B cell (primary cell): ENCODE results near the gene XCL2. TPM values are rescaled to one million over a fixed set of nuclear protein-coding genes. Genes with fewer than 3 reads are reported as not detected.
"Not testable (repeated sequence)": the region's sequence is repeated elsewhere in the genome, so short reads cannot be mapped to it uniquely, and the experiment has no call there.

ENCODE experiments used
- ATAC-seq: fragments of 200-7000 bp; cut with Tn5 transposase; one replicate; pipeline ENCODE4 v1.10.0; 2021; ENCODE audit warnings: low read depth, mild to moderate bottlenecking, moderate number of reproducible peaks, moderate library complexity
- CTCF ChIA-PET: fragments of 350-600 bp; sonication (Branson Sonifier 250); formaldehyde crosslinking; loops from one replicate; lab custom pipeline; 2021; ENCODE audit warnings: antibody characterized with exemption, inconsistent platforms; lab: Charles Lee
- POLR2A ChIA-PET: fragments of 350-600 bp; sonication (Branson Sonifier 250); formaldehyde crosslinking; loops from one replicate; lab custom pipeline; 2021; ENCODE audit warnings: antibody characterized with exemption; lab: Charles Lee
- DNase-seq: peaks from one replicate; pipeline ENCODE4 v3.0.0; 2013
- H2AFZ ChIP-seq: 2 replicates; pipeline ENCODE4 v1.6.1; 2012; ENCODE audit warnings: mild to moderate bottlenecking, low read depth, low read length; ENCODE audit not compliant: insufficient read depth, poor library complexity, severe bottlenecking
- H3K27ac ChIP-seq, 2 donors: 1 replicate in 1 of 2; 2 replicates in 1 of 2; pipeline ENCODE4 v1.5.1; 2012 to 2013; ENCODE audit warnings: low read length in 2 of 2, mild to moderate bottlenecking in 2 of 2, moderate library complexity in 1 of 2
- H3K27me3 ChIP-seq, 4 experiments: fragments of 200-600 bp in 1 of 4; sonication (generic) in 1 of 4; replicated peaks in 1 of 4; 1 replicate in 2 of 4; 2 replicates in 2 of 4; pipeline versions ENCODE4 v1.6.1 to v1.7.0; 2013 to 2016; ENCODE audit warnings: low read length in 3 of 4, mild to moderate bottlenecking in 2 of 4, mixed read lengths in 1 of 4, moderate library complexity in 1 of 4; ENCODE audit not compliant: insufficient read depth in 4 of 4, control insufficient read depth in 3 of 4; ENCODE audit errors: control extremely low read depth in 1 of 4
- H3K36me3 ChIP-seq, 2 experiments: replicated peaks in 1 of 2; 1 replicate in 1 of 2; 2 replicates in 1 of 2; pipeline versions ENCODE4 v1.6.1 to v1.7.1; 2013; ENCODE audit warnings: low read length in 1 of 2; ENCODE audit not compliant: insufficient read depth in 2 of 2, control insufficient read depth in 1 of 2; ENCODE audit errors: control extremely low read depth in 1 of 2, extremely low read depth in 1 of 2
- H3K4me1 ChIP-seq, 2 donors: fragments of 200-600 bp in 1 of 2; sonication (generic) in 1 of 2; 1 replicate in 1 of 2; 2 replicates in 1 of 2; pipeline versions ENCODE4 v1.5.1 to v1.6.1; 2013 to 2017; ENCODE audit warnings: low read length in 2 of 2; ENCODE audit not compliant: control insufficient read depth in 2 of 2, insufficient read depth in 2 of 2
- H3K4me2 ChIP-seq: replicated peaks from 2 replicates; pipeline ENCODE3; 2012; ENCODE audit warnings: mild to moderate bottlenecking, low read depth, low read length; ENCODE audit not compliant: poor library complexity, severe bottlenecking
- H3K4me3 ChIP-seq, 5 experiments: fragments of 200-600 bp in 1 of 5; sonication (generic) in 1 of 5; 1 replicate in 3 of 5; 2 replicates in 2 of 5; pipeline versions ENCODE4 v1.5.1 to v1.7.0; 2011 to 2016; ENCODE audit warnings: low read length in 4 of 5, mild to moderate bottlenecking in 4 of 5, low read depth in 2 of 5, control low read depth in 1 of 5, moderate library complexity in 1 of 5; ENCODE audit not compliant: insufficient read depth in 1 of 5; ENCODE audit errors: control extremely low read depth in 1 of 5, extremely low read depth in 1 of 5
- H3K79me2 ChIP-seq: fragments of 200-600 bp; sonication (generic); one replicate; pipeline ENCODE4 v1.6.0; 2016; ENCODE audit warnings: low read length; ENCODE audit not compliant: control insufficient read depth, insufficient read depth
- H3K9ac ChIP-seq: fragments of 200-600 bp; sonication (generic); 2 replicates; pipeline ENCODE4 v1.6.1; 2017; ENCODE audit warnings: mild to moderate bottlenecking, low read length, moderate library complexity
- H3K9me3 ChIP-seq, 3 donors: one replicate each; pipeline versions ENCODE4 v1.6.1 to v1.7.1; 2013; ENCODE audit warnings: low read length in 2 of 3; ENCODE audit not compliant: control insufficient read depth in 2 of 3, insufficient read depth in 1 of 3; ENCODE audit errors: control extremely low read depth in 1 of 3
- H4K20me1 ChIP-seq: 2 replicates; pipeline ENCODE4 v1.6.0; 2012; ENCODE audit warnings: mild to moderate bottlenecking, low read length; ENCODE audit not compliant: insufficient read depth, control insufficient read depth, poor library complexity, severe bottlenecking
- H3K27ac Mint-ChIP-seq: one replicate; pipeline ENCODE4 v1.8.0; 2021; ENCODE audit warnings: mixed read lengths
- H3K27me3 Mint-ChIP-seq: one replicate; pipeline ENCODE4 v1.8.0; 2021; ENCODE audit warnings: mixed read lengths
- H3K4me1 Mint-ChIP-seq: one replicate; pipeline ENCODE4 v1.8.0; 2021; ENCODE audit warnings: mixed read lengths
- H3K4me3 Mint-ChIP-seq: one replicate; pipeline ENCODE4 v1.8.0; 2021; ENCODE audit warnings: mixed read lengths
- H3K9me3 Mint-ChIP-seq: one replicate; pipeline ENCODE4 v1.8.0; 2022; ENCODE audit warnings: mixed read lengths; ENCODE audit not compliant: insufficient read depth
- CTCF ChIP-seq: fragments of 200-600 bp; IDR thresholded peaks from one replicate; pipeline ENCODE4 v1.8.0; 2022; ENCODE audit warnings: antibody characterized with exemption, mild to moderate bottlenecking
- EZH2 ChIP-seq: IDR thresholded peaks from 2 replicates; pipeline ENCODE4 v1.6.1; 2012; ENCODE audit warnings: borderline replicate concordance, low read depth, mild to moderate bottlenecking, moderate library complexity, low read length; ENCODE audit not compliant: insufficient read depth, poor library complexity, severe bottlenecking
- WGBS: methylation state at CpG from one replicate; pipeline ENCODE4 v1.1.5; 2013; ENCODE audit warnings: missing lambda C conversion rate; ENCODE audit not compliant: insufficient coverage; 5-methylcytosine and 5-hydroxymethylcytosine counted together
- intact Hi-C: fragments of 100-400 bp; cut with micrococcal nuclease; formaldehyde crosslinking; loops from one replicate; pipeline ENCODE4 v1.10.0; 2022
- polyA plus RNA-seq: library from polyadenylated mRNA; depleted of rRNA; stranded (reverse); fragments of >200 nt; gene quantifications from 2 replicates; pipeline ENCODE4 v1.2.3, GENCODE V29; 2012
- total RNA-seq, 2 donors: library from RNA; stranded (reverse); fragments of 120-200 nt in 1 of 2; gene quantifications; 1 replicate in 1 of 2; 2 replicates in 1 of 2; pipeline versions ENCODE4 v1.2.3 to v1.2.4, GENCODE V29; 2013 to 2022

Gene XCL2
- total and polyA plus RNA-seq, 2 donors (not counting 1 experiment from before 2014, with no cell fraction given): 1.5 TPM; not detected in 1

- peaks cover 11% of the 10 kb centered on the region for H3K27me3 Mint-ChIP-seq
- no peak for ATAC-seq
- intact Hi-C loops: no loop called here
- no peaks in the 10 kb centered on the region for H3K27me3 ChIP-seq
- POLR2A ChIA-PET: no interaction called here
- no peak overlapping the region for H2AFZ ChIP-seq
- no peak for TF ChIP-seq EZH2
- TF ChIP-seq CTCF: no peak
- H3K4me1 Mint-ChIP-seq: no peaks in the 10 kb centered on the region
- no peaks in the 10 kb centered on the region for H3K4me1 ChIP-seq
- H3K4me3 ChIP-seq: no peak overlapping the region
- H3K4me2 ChIP-seq: no peak overlapping the region
- no peaks in the 10 kb centered on the region for H3K36me3 ChIP-seq
- no peak for DNase-seq
- no peaks in the 10 kb centered on the region for H4K20me1 ChIP-seq
- no peak overlapping the region for H3K27ac ChIP-seq
- no peak overlapping the region for H3K9ac ChIP-seq
- WGBS: 100% methylated on average over 1 of the region's 1 CpG
- H3K27ac Mint-ChIP-seq: no peak overlapping the region
- no peak overlapping the region for H3K4me3 Mint-ChIP-seq
- CTCF ChIA-PET: no interaction called here
- no peaks in the 10 kb centered on the region for H3K79me2 ChIP-seq
- no peaks in the 10 kb centered on the region for H3K9me3 Mint-ChIP-seq
- no peaks in the 10 kb centered on the region for H3K9me3 ChIP-seq
Observed at GRCh38 chr1:168550971-168551370, 7.2 kb upstream of the XCL2 start.

GRCh38 chr1:168546553-168546895 is 2.7 kb upstream of the XCL2 start:
- not testable (repeated sequence) for H3K27ac Mint-ChIP-seq

GRCh38 chr1:168545678-168546552 is 2.1 kb upstream of the XCL2 start:
- H3K9me3 ChIP-seq, H3K36me3 ChIP-seq, H3K27ac ChIP-seq, POLR2A ChIA-PET, H3K4me3 Mint-ChIP-seq, ATAC-seq, H4K20me1 ChIP-seq, H3K27me3 Mint-ChIP-seq, CTCF ChIA-PET, H2AFZ ChIP-seq, DNase-seq, H3K79me2 ChIP-seq, H3K9ac ChIP-seq, H3K27ac Mint-ChIP-seq, H3K4me2 ChIP-seq, H3K9me3 Mint-ChIP-seq, H3K4me1 ChIP-seq, H3K27me3 ChIP-seq, H3K4me1 Mint-ChIP-seq, H3K4me3 ChIP-seq, intact Hi-C loops: not testable (repeated sequence)
- no CpG with 5 or more reads among the region's 7 CpGs for WGBS

More at GRCh38 chr1:168546553-168546895, 2.7 kb upstream of the XCL2 start:
- POLR2A ChIA-PET, H3K9me3 Mint-ChIP-seq, H3K9ac ChIP-seq, H4K20me1 ChIP-seq, H3K4me3 Mint-ChIP-seq, H3K36me3 ChIP-seq, H3K27ac ChIP-seq, DNase-seq, H3K27me3 Mint-ChIP-seq, H3K4me2 ChIP-seq, H3K9me3 ChIP-seq, H3K4me3 ChIP-seq, ATAC-seq, intact Hi-C loops, H2AFZ ChIP-seq, CTCF ChIA-PET, H3K4me1 ChIP-seq, H3K4me1 Mint-ChIP-seq, H3K79me2 ChIP-seq, H3K27me3 ChIP-seq: not testable (repeated sequence)
- WGBS: no CpG with 5 or more reads among the region's 3 CpGs
